OCI-LY1 (cell line): ENCODE data around the gene FTO.
A peak's percentile ranks its signal among the peaks of the same experiment; 100 is the strongest.

Source experiments
- CTCF ChIP-seq: fragments of 200-600 bp; sonication (generic), shearing (Covaris generic); IDR thresholded peaks from 2 replicates; pipeline ENCODE4 v1.5.1; 2017; ENCODE audit warnings: mild to moderate bottlenecking, antibody characterized with exemption, low read length, moderate library complexity, mixed read lengths
- EZH2 ChIP-seq: fragments of 200-600 bp; sonication (generic), shearing (Covaris generic); IDR thresholded peaks from 2 replicates; pipeline ENCODE4 v1.8.0; 2017; ENCODE audit warnings: borderline replicate concordance, mixed run types, mild to moderate bottlenecking, antibody characterized with exemption, low read length, moderate library complexity, mixed read lengths

GRCh38 chr16:53753431-53753830 is 49.5 kb downstream of the FTO start:
- TF ChIP-seq CTCF (peak; percentile 23; the same call in 1 of the 2 replicates), EZH2 (no peak)
